RPMI7951 (cell line): ENCODE measurements around the gene DNAJC18. TPM values are rescaled to one million over a fixed set of nuclear protein-coding genes. Genes with fewer than 3 reads are reported as not detected.
"Not testable (repeated sequence)": the region's sequence is repeated elsewhere in the genome, so short reads cannot be mapped to it uniquely, and the experiment has no call there.

Source experiments
- DNase-seq: peaks from one replicate; pipeline ENCODE4 v3.0.0-alpha.2; 2012; ENCODE audit warnings: low read depth
- total RNA-seq: library from RNA; depleted of rRNA; stranded (reverse); fragments of >200 nt; shearing (Covaris generic); gene quantifications from 2 replicates; pipeline ENCODE4 v1.2.3, GENCODE V29; 2014; rRNA removed

DNAJC18 gene
- total RNA-seq, result 8.7 and 10.3 TPM in 2 replicates

GRCh38 chr5:139439013-139439903, at the start of gene DNAJC18:
Gene DNAJC18, minus strand, starts transcription at chr5:139439525. Its CDS starts 80 bp downstream, at chr5:139439445.
- DNase-seq, result peak; percentile 83

- DNase-seq, result no peak
Observed at GRCh38 chr5:139488260-139488659, 48.9 kb upstream of the DNAJC18 start.

- DNase-seq, result no peak
Observed at GRCh38 chr5:139486201-139486600, 46.9 kb upstream of the DNAJC18 start.

GRCh38 chr5:139482890-139483208, 43.5 kb upstream of the DNAJC18 start:
- DNase-seq, result not testable (repeated sequence)

GRCh38 chr5:139482050-139482889, 42.9 kb upstream of the DNAJC18 start, which contains the start of gene STING1:
Gene STING1, minus strand, starts transcription at chr5:139482758. Its CDS starts 1,054 bp downstream, at chr5:139481704.
- DNase-seq, result peak; percentile 95

GRCh38 chr5:139481580-139482049, 42.3 kb upstream of the DNAJC18 start:
- DNase-seq, result peak; percentile 23

- DNase-seq, result no peak
Observed at GRCh38 chr5:139481122-139481533, 41.8 kb upstream of the DNAJC18 start.

GRCh38 chr5:139479729-139480128, 40.4 kb upstream of the DNAJC18 start:
- not testable (repeated sequence) for DNase-seq

- not testable (repeated sequence) for DNase-seq
Observed at GRCh38 chr5:139478657-139479423, 39.5 kb upstream of the DNAJC18 start.

GRCh38 chr5:139475865-139476617, 36.7 kb upstream of the DNAJC18 start:
- no peak for DNase-seq

GRCh38 chr5:139474890-139475791, 35.8 kb upstream of the DNAJC18 start:
- no peak for DNase-seq

- no peak for DNase-seq
Observed at GRCh38 chr5:139473565-139473964, 34.2 kb upstream of the DNAJC18 start.

GRCh38 chr5:139473105-139473504, 33.8 kb upstream of the DNAJC18 start:
- DNase-seq, result no peak

GRCh38 chr5:139472386-139473030, 33.2 kb upstream of the DNAJC18 start:
- no peak for DNase-seq

- no peak for DNase-seq
Observed at GRCh38 chr5:139470821-139471300, 31.5 kb upstream of the DNAJC18 start, which contains the start of gene SMIM33. Gene SMIM33, plus strand, starts transcription at chr5:139471004. Its CDS starts 118 bp downstream, at chr5:139471122.

GRCh38 chr5:139468421-139468931, 29.2 kb upstream of the DNAJC18 start:
- DNase-seq, result no peak

GRCh38 chr5:139462586-139463276, 23.4 kb upstream of the DNAJC18 start, which contains the start of gene ECSCR:
Gene ECSCR, minus strand, starts transcription at chr5:139462743. Its CDS starts 73 bp downstream, at chr5:139462670.
- no peak for DNase-seq

- DNase-seq, result peak; percentile 37
Observed at GRCh38 chr5:139461698-139462097, 22.4 kb upstream of the DNAJC18 start.
